ENCODE results near the gene EGR2.

EGR2 gene

DNA sequence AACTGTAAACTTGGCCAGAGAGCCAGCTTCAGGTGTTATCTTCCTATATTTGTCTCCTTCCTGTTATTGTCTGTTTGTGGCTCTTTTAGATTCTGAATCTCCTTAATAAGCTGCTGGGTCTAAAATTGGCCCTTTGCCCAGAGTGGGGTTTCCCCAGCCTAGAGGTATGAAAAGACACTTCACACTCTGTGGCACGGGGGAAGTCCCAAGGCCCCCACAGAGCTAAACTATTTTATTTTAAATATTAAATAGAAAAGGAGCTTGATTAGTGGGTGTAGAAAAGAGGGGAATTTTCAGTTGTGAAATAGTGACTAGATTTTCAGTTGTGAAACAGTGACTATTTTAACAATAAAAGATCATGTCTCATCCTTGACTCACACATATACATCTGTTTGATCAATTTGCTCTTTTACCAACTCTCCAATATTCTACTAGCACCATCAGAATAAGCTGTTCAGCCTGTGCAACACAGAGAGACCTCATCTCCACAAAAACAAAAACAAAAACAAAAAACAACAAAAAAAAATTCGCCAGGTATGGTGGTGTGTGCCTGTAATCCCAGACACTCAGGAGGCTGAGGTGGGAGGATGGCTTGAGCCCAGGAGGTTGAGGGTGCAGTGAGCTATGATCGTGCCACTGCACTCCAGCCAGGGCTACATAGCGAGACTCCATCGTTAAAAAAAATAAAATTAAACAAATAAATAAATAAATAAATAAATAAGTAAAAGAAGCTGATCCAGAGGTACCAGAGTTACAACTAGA lies 36.5 kb downstream of the EGR2 start:
- H3K9me3 ChIP-seq (replicated peaks in 1 of 11): peaks cover 6 to 28% (median 20%) of the 10 kb centered on the region in 11 experiments; a peak in 21 of 22 replicates
- peak overlapping the region; percentile 32 to 80 (median 64); a peak in 21 of 22 replicates for H3K4me2 ChIP-seq
- H3K4me3 ChIP-seq: no peak overlapping the region
- H3K36me3 ChIP-seq: no peaks in the 10 kb centered on the region
- H3K27me3 ChIP-seq: no peaks in the 10 kb centered on the region
- peaks cover 13 to 41% (median 26%) of the 10 kb centered on the region in 10 experiments for H3K4me1 ChIP-seq
- H4K20me1 ChIP-seq: no peaks in the 10 kb centered on the region
- H3K27ac ChIP-seq: peak overlapping the region in 8 of 11 experiments; percentile 1 to 74 (median 43); a peak in 14 of 22 replicates
- no peak for TF ChIP-seq Cebpa-rat (IDR thresholded peaks at IDR 0.05)
- peak overlapping the region in 2 of 11 experiments; percentile 12 to 16; a peak in 2 of 22 replicates for H3K9ac ChIP-seq

DNA sequence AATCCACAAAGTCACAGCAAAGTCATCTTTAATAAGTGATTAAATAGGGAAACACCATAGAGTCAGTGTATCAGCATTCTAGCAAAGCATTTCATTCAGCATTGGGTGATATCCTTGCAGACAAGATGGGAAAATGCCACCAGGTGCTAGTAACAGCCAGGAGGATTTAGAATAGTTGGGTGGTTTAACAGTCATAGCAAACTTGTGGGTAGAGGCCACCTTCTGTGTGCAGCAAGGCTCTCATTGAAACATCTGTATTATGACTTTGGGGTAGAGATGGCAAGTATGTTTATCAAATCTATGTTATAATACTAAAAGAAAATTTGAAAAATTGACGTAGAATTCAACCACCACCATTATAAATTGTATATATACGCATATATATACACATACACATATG lies 38.0 kb downstream of the EGR2 start:
- H3K9ac ChIP-seq: no peak overlapping the region
- H3K27ac ChIP-seq: no peak overlapping the region
- TF ChIP-seq Cebpa-rat (IDR thresholded peaks at IDR 0.05): no peak
- H3K27me3 ChIP-seq: no peaks in the 10 kb centered on the region
- no peaks in the 10 kb centered on the region for H4K20me1 ChIP-seq
- H3K4me1 ChIP-seq: peaks cover 13 to 41% (median 26%) of the 10 kb centered on the region in 10 experiments
- no peaks in the 10 kb centered on the region for H3K36me3 ChIP-seq
- no peak overlapping the region for H3K4me3 ChIP-seq
- H3K4me2 ChIP-seq: peak overlapping the region in 2 of 11 experiments; percentile 19 to 23; a peak in 5 of 22 replicates
- peaks cover 0 to 20% (median 12%) of the 10 kb centered on the region in 11 experiments; a peak in 11 of 22 replicates for H3K9me3 ChIP-seq (replicated peaks in 1 of 11)

DNA sequence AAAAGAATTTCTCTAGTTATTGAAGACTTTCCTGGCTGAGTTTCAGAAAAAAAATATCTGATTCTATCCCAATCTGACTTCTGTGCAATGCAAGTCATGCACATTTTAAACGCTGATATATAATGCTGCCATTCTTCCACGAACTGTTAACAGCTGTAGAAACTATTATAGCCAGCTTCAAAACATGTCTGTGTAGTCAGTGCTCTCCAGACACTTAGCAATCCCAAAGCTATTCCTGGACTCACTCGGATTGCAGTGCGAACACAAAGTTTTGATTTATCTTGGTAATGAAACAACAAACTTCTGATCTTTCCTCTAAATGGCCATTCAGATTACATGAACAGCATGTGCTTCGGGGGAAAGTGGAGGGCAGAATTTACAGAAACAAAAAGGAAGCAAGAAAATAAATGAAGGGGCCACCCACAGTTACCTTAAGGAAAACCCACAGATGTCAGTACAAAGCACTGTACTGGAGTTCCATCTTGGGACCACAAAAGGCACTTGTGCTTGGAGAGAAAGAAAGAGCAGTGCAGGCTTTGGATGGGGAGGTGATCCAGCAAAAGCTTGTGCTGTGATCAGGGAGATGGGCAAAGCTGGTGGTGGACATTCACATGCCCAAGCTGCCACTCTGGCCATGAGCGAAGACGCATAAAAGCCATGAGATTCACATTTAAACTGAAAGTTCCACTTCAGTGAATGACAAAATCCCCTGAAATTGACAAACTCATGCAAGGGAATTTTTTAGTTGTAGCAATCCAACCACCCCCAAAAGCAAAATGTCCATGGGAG lies 43.8 kb downstream of the EGR2 start:
- no peaks in the 10 kb centered on the region for H3K27me3 ChIP-seq
- TF ChIP-seq Cebpa-rat (IDR thresholded peaks at IDR 0.05): no peak

DNA sequence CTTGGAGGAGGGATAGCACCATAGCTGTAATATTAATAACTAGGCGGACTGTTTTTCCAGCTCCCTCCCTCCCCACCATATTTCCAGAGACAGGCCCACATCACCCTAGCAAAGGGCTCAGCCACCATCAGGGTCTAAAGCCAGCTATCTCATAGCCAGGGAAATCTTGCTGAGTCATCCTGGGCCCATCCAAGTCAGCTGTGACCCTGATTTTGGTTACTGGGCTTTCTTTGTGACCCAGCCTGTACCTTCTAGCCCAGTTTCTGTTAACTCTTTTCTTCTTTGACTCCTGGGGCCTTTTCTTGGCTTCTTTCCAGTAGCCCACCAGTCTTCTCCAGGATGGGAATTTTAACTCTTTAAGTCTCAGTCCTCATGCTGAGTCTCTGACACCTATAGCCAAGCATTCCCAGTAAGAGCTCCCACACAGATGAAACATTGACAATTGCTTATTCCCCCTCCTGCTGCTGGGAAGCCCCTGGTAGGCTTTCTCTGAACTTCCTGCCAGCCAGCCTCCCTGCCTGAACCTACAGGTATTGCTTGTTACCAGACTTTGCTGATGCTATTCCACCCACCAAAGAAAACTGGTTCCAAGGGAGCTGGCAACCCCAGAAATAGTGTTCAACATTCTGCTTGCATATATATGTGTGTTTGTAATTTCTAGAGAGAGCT lies 46.5 kb downstream of the EGR2 start:
- H3K4me2 ChIP-seq: peak overlapping the region in 6 of 11 experiments; percentile 4 to 29 (median 10); a peak in 8 of 22 replicates
- H3K36me3 ChIP-seq: no peaks in the 10 kb centered on the region
- H3K9me3 ChIP-seq (replicated peaks in 1 of 11): peaks cover 0 to 2% (median 0%) of the 10 kb centered on the region in 11 experiments; a peak in 1 of 22 replicates
- no peak overlapping the region for H3K4me3 ChIP-seq
- peak overlapping the region in 4 of 11 experiments; percentile 16 to 69 (median 44); a peak in 8 of 22 replicates for H3K27ac ChIP-seq
- no peaks in the 10 kb centered on the region for H3K27me3 ChIP-seq
- no peak for TF ChIP-seq Cebpa-rat (IDR thresholded peaks at IDR 0.05)
- H3K9ac ChIP-seq: no peak overlapping the region
- no peaks in the 10 kb centered on the region for H4K20me1 ChIP-seq
- H3K4me1 ChIP-seq: peaks cover 0 to 10% (median 6%) of the 10 kb centered on the region in 10 experiments; a peak in 9 of 20 replicates

More for the DNA sequence above, 43.8 kb downstream of the EGR2 start:
- H3K4me3 ChIP-seq: no peak overlapping the region
- H3K27ac ChIP-seq: no peak overlapping the region
- no peak overlapping the region for H3K4me2 ChIP-seq
- H3K9ac ChIP-seq: no peak overlapping the region
- H4K20me1 ChIP-seq: no peaks in the 10 kb centered on the region
- no peaks in the 10 kb centered on the region for H3K36me3 ChIP-seq
- H3K9me3 ChIP-seq (replicated peaks in 1 of 11): peaks cover 0 to 7% (median 0%) of the 10 kb centered on the region in 11 experiments; a peak in 1 of 22 replicates
- H3K4me1 ChIP-seq: peaks cover 6 to 22% (median 12%) of the 10 kb centered on the region in 10 experiments; a peak in 17 of 20 replicates

DNA sequence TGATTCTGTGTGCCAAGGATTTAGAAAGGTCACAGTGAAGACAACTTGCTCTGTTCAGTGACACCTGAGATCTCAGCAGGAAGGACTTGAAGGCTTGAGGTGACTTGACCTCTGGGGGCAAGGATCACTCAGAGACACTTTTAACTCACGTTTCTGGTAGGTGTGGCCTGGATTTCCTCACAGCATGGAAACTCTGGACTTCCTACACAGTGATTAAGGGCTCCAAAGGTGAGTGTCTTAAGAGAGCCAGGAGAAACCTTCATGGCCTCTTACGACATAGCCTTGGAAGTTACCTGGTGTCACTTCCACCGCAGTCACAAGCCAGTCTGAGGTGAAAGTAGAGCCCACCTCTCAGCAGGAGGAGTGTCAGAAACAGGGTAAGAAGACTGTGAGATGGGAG lies 49.8 kb downstream of the EGR2 start:
- Histone ChIP-seq H3K9me3 (replicated peaks in 1 of 11) (no peaks in the 10 kb centered on the region), H3K27me3 (no peaks in the 10 kb centered on the region), H4K20me1 (no peaks in the 10 kb centered on the region), H3K27ac (no peak overlapping the region), H3K9ac (no peak overlapping the region), H3K4me1 (peaks cover 0 to 29% (median 10%) of the 10 kb centered on the region in 10 experiments; a peak in 11 of 20 replicates), H3K4me2 (no peak overlapping the region), H3K36me3 (no peaks in the 10 kb centered on the region), H3K4me3 (no peak overlapping the region)
- TF ChIP-seq Cebpa-rat (IDR thresholded peaks at IDR 0.05): 0 out of 22 replicates have a peak, but pooled peaks of 1 of the 11 experiments have one; percentile 7

DNA sequence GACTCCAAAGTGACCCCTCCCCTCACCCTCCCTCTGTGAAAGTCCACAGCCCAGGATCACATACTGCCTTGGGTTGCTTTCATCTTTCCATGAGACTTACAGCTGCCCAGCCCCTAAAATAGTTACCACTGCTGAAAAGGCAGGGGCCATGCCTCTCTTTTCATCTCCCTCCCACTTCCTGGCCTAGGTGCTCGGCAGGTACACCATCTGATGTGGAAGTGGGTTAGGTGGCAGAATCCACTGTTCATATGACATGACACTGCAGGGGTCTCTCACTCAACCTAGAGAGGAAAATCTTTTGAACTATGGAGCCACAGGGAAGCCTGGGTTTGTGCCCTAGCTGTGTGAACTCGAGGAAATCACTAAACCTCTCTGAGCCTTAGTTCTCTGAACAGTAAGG lies 50.4 kb downstream of the EGR2 start:
- Histone ChIP-seq H3K27me3 (no peaks in the 10 kb centered on the region), H3K4me3 (no peak overlapping the region), H4K20me1 (no peaks in the 10 kb centered on the region), H3K27ac (no peak overlapping the region), H3K4me1 (peaks cover 0 to 35% (median 15%) of the 10 kb centered on the region in 10 experiments; a peak in 16 of 20 replicates), H3K9ac (no peak overlapping the region), H3K9me3 (replicated peaks in 1 of 11) (no peaks in the 10 kb centered on the region), H3K4me2 (no peak overlapping the region), H3K36me3 (no peaks in the 10 kb centered on the region)
- no peak for TF ChIP-seq Cebpa-rat (IDR thresholded peaks at IDR 0.05)

DNA sequence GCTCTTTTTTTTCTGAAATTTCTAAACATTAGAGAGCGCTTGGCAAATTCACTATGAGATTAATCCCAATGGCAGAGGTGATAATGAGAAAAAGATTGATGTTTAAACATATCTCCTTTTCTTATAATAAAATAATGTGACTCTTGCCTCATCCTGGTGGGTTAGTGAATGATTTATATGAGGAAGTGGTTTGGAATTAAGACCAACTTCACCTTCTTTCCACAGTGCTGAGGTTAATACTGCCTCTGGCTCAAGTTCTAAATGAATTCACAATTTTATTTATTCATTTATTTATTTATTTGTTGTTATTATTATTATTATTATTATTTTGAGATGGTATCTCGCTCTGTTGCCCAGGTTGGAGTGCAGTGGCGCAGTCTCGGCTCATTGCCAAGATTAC lies 52.2 kb downstream of the EGR2 start:
- H3K4me1 ChIP-seq: peaks cover 12 to 45% (median 21%) of the 10 kb centered on the region in 10 experiments; a peak in 19 of 20 replicates
- no peaks in the 10 kb centered on the region for H3K36me3 ChIP-seq
- H3K27me3 ChIP-seq: no peaks in the 10 kb centered on the region
- no peak overlapping the region for H3K4me3 ChIP-seq
- H3K27ac ChIP-seq: no peak overlapping the region
- H3K9me3 ChIP-seq (replicated peaks in 1 of 11): no peaks in the 10 kb centered on the region
- no peaks in the 10 kb centered on the region for H4K20me1 ChIP-seq
- peak overlapping the region in 3 of 11 experiments; percentile 0 to 20 (median 12); a peak in 2 of 22 replicates for H3K4me2 ChIP-seq
- no peak overlapping the region for H3K9ac ChIP-seq
- TF ChIP-seq Cebpa-rat (IDR thresholded peaks at IDR 0.05): no peak

DNA sequence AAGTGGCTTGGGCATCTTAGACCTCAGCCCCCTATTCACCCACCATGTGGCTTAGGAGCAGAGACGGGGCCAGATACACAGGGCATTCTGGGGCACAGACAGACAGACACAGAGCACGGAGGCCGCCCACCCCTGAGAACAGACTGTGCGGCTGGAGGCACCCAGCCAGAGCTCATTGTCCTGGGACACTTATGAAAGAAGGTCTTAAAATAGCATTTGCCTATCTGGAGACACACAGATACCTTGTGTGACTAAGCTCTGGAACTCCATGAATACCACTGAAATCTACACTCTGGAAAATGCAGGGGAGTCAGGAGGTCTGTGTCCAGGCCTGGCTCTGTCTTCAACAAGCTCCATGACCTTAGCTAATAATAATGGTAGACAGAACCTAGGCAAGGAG lies 53.0 kb downstream of the EGR2 start:
- no peak overlapping the region for H3K27ac ChIP-seq
- H3K4me1 ChIP-seq: peaks cover 12 to 51% (median 21%) of the 10 kb centered on the region in 10 experiments; a peak in 19 of 20 replicates
- no peak for TF ChIP-seq Cebpa-rat (IDR thresholded peaks at IDR 0.05)
- 0 out of 22 replicates have a peak overlapping the region, but pooled peaks of 1 of the 11 experiments have one; percentile 6 for H3K4me2 ChIP-seq
- no peaks in the 10 kb centered on the region for H3K9me3 ChIP-seq (replicated peaks in 1 of 11)
- H3K36me3 ChIP-seq: no peaks in the 10 kb centered on the region
- no peaks in the 10 kb centered on the region for H4K20me1 ChIP-seq
- no peak overlapping the region for H3K4me3 ChIP-seq
- H3K27me3 ChIP-seq: no peaks in the 10 kb centered on the region
- no peak overlapping the region for H3K9ac ChIP-seq
